Sciatic nerve (tissue), 2 donors: ENCODE results near the gene FBXO9. TPM values are rescaled to one million over a fixed set of nuclear protein-coding genes. Genes with fewer than 3 reads are reported as not detected.

Source experiments
- ATAC-seq: fragments of 200-7000 bp; cut with Tn5 transposase; one replicate; pipeline ENCODE4 v1.9.1; 2020; ENCODE audit warnings: mild to moderate bottlenecking, moderate library complexity
- DNase-seq: peaks from one replicate; pipeline ENCODE4 v3.0.0-alpha.2; 2020; ENCODE audit warnings: low spot score
- intact Hi-C: fragments of 100-400 bp; cut with DNase I; formaldehyde crosslinking; loops from one replicate; pipeline ENCODE4 v1.14.2; 2022
- total RNA-seq: library from RNA; stranded (reverse); fragmentation: NEBNext Ultra II Directional; extraction: Animal tissue kit (Norgen Biotek cat#: 25700); gene quantifications from one replicate; pipeline ENCODE4 v1.2.1, GENCODE V29; 2021
- donor health status: DM: no; HTN: no; CAD: no.
- donor health status: DM: no; HTN: no; CAD: no.

Gene FBXO9
- total RNA-seq, 1 donor from 2014 or later = 80.0 TPM

GRCh38 chr6:53119772-53120409, 54.7 kb downstream of the FBXO9 start:
- DNase-seq (no peak), ATAC-seq (no peak)
- intact Hi-C loops = no loop called here

- intact Hi-C loops = no loop called here
These were observed 59.1 kb downstream of the FBXO9 start for GRCh38 chr6:53124131-53124800.

GRCh38 chr6:53125276-53125675, 60.1 kb downstream of the FBXO9 start:
- no peak for ATAC-seq
- intact Hi-C loops = no loop called here
- DNase-seq = no peak

More at GRCh38 chr6:53124131-53124800, 59.1 kb downstream of the FBXO9 start:
- ATAC-seq (no peak), DNase-seq (no peak)

- DNase-seq (no peak), ATAC-seq (no peak)
- intact Hi-C loops = no loop called here
These were observed 63.6 kb downstream of the FBXO9 start for GRCh38 chr6:53128842-53129241.

GRCh38 chr6:53130569-53131290, 65.5 kb downstream of the FBXO9 start:
- DNase-seq = no peak
- no peak for ATAC-seq
- intact Hi-C loops = no loop called here

- intact Hi-C loops = no loop called here
- DNase-seq (no peak), ATAC-seq (no peak)
These were observed 68.8 kb downstream of the FBXO9 start for GRCh38 chr6:53133961-53134360.

GRCh38 chr6:53134601-53135235, 69.5 kb downstream of the FBXO9 start:
- DNase-seq = no peak
- intact Hi-C loops = no loop called here
- no peak for ATAC-seq

- ATAC-seq = no peak
- DNase-seq = no peak
- intact Hi-C loops = no loop called here
These were observed 70.9 kb downstream of the FBXO9 start for GRCh38 chr6:53136000-53136609.

GRCh38 chr6:53139841-53140413, 74.7 kb downstream of the FBXO9 start:
- intact Hi-C loops = no loop called here
- no peak for ATAC-seq
- DNase-seq = no peak

GRCh38 chr6:53142810-53143209, 77.6 kb downstream of the FBXO9 start:
- no peak for DNase-seq
- ATAC-seq = no peak
- intact Hi-C loops = no loop called here

- DNase-seq = no peak
- no peak for ATAC-seq
- intact Hi-C loops = no loop called here
These were observed 78.5 kb downstream of the FBXO9 start for GRCh38 chr6:53143710-53144109.

- intact Hi-C loops = loop anchor here (5.0 kb wide), 1 partner anchor 437 kb away; no protein-coding TSS in a partner anchor
- ATAC-seq (no peak), DNase-seq (no peak)
These were observed 79.6 kb downstream of the FBXO9 start for GRCh38 chr6:53144802-53145201.

GRCh38 chr6:53148684-53149083, 83.5 kb downstream of the FBXO9 start, which contains the start of gene GCM1:
TSS of gene GCM1 (minus strand) at chr6:53148841. CDS start at chr6:53145632, 3,209 bp downstream.
- ATAC-seq (no peak), DNase-seq (no peak)
- intact Hi-C loops = loop anchor here (5.0 kb wide), 1 partner anchor 434 kb away; no protein-coding TSS in a partner anchor

Other genes starting within 250 kb of the FBXO9 start
- not detected for gene GSTA5, start 224.6 kb upstream of the FBXO9 start, total RNA-seq
- gene GSTA3, start 155.7 kb upstream of the FBXO9 start, total RNA-seq = not detected
- 24.1 TPM for gene GSTA4, start 70.1 kb upstream of the FBXO9 start, total RNA-seq
- 12.7 TPM for gene CILK1, start 3.6 kb upstream of the FBXO9 start, total RNA-seq
- not detected for gene GCM1, start 83.4 kb downstream of the FBXO9 start, total RNA-seq